ENCODE results near the gene SLC1A2. TPM values are rescaled to one million over a fixed set of nuclear protein-coding genes. Genes with fewer than 3 reads are reported as not detected.

SLC1A2 gene
- total and polyA plus RNA-seq, 4 donors = 0.35 to 17.0 (median 1.1) TPM

DNA sequence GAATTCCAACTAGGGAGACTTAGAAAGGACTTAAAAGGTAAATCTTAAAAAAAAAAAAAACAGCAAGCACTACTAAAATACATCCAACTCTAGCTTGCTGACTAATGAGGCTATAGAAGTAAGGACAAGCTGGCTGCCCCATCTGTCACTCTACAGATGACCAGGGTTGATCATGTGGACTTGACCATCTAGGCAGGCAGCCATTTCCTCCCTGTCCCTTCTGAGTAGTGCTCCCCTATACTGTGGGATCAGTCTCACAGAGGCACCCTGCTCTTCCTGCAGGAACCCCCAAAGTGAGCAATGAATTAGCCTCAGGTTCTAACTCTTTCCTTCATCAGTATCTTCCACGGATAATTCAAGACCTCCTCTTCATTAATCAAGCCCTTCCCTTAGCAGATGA, 12.3 kb downstream of the SLC1A2 start:
- peaks cover 0 to 4% (median 0%) of the 10 kb centered on the region in 3 donors for H3K27me3 ChIP-seq (ENCODE audit: control insufficient read depth in 3 of 3, insufficient read depth in 3 of 3, low read length in 2 of 3)
- no peaks in the 10 kb centered on the region for H3K9me3 ChIP-seq (ENCODE audit: control insufficient read depth in 4 of 4, insufficient read depth in 3 of 4, low read length in 3 of 4)
- no peak overlapping the region for H3K27ac ChIP-seq (ENCODE audit: low read depth in 1 of 2, low read length in 1 of 2)
- 82 to 96% methylated on average over 1 of the region's 1 CpG for WGBS, 2 donors
- no peaks in the 10 kb centered on the region for H3K36me3 ChIP-seq (ENCODE audit: control insufficient read depth in 4 of 4, insufficient read depth in 4 of 4, low read length in 4 of 4)
- no peak for TF ChIP-seq CTCF (IDR thresholded peaks at IDR 0.05; ENCODE audit: control extremely low read depth, extremely low read depth)
- H3K4me3 ChIP-seq = no peak overlapping the region
- H3K9ac ChIP-seq (ENCODE audit: insufficient read depth in 1 of 2, low read length in 2 of 2) = no peak overlapping the region
- DNase-seq (no peak), ATAC-seq (ENCODE audit: insufficient read depth, low FRiP score) (no peak)
- peaks cover 0 to 4% (median 0%) of the 10 kb centered on the region in 5 donors for H3K4me1 ChIP-seq (ENCODE audit: control insufficient read depth in 5 of 5, insufficient read depth in 5 of 5, low read length in 5 of 5)

DNA sequence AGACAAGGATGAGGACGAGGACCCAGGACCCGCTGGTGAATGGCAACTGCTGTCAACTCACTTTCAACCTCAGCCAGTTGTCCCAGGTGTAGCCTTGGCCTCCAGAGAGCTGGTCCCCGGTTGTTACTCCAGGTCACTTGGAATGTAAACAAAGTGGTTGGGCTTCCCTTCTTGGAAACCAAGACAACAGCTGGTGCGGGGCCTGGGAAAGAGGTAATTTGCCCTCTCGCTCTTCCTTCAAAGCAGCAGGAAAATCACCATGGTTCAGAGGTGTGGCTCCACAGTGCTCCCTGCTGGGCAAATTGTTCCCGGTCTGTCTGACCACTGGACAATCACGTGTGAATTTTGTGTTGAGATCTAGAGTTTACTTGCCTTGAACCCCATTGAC, 15.0 kb downstream of the SLC1A2 start:
- no peak overlapping the region for H3K9ac ChIP-seq (ENCODE audit: insufficient read depth in 1 of 2, low read length in 2 of 2)
- no peak overlapping the region for H3K27ac ChIP-seq (ENCODE audit: low read depth in 1 of 2, low read length in 1 of 2)
- H3K4me1 ChIP-seq (ENCODE audit: control insufficient read depth in 5 of 5, insufficient read depth in 5 of 5, low read length in 5 of 5) = peaks cover 0 to 4% (median 2%) of the 10 kb centered on the region in 5 donors
- WGBS, 2 donors = 37 to 51% methylated on average over 7 of the region's 7 CpGs
- H3K27me3 ChIP-seq (ENCODE audit: control insufficient read depth in 3 of 3, insufficient read depth in 3 of 3, low read length in 2 of 3) = peaks cover 0 to 4% (median 0%) of the 10 kb centered on the region in 3 donors
- no peak overlapping the region for H3K4me3 ChIP-seq
- no peaks in the 10 kb centered on the region for H3K9me3 ChIP-seq (ENCODE audit: control insufficient read depth in 4 of 4, insufficient read depth in 3 of 4, low read length in 3 of 4)
- TF ChIP-seq CTCF (IDR thresholded peaks at IDR 0.05; ENCODE audit: control extremely low read depth, extremely low read depth) = peak; percentile 12
- peak; percentile 84 for ATAC-seq (ENCODE audit: insufficient read depth, low FRiP score)
- DNase-seq = peak; percentile 37 to 49 (median 38)
- no peaks in the 10 kb centered on the region for H3K36me3 ChIP-seq (ENCODE audit: control insufficient read depth in 4 of 4, insufficient read depth in 4 of 4, low read length in 4 of 4)

GRCh38 chr11:35403765-35404387, 15.5 kb downstream of the SLC1A2 start:
- Histone ChIP-seq H3K27me3 (ENCODE audit: control insufficient read depth in 3 of 3, insufficient read depth in 3 of 3, low read length in 2 of 3) (peaks cover 0 to 4% (median 0%) of the 10 kb centered on the region in 3 donors), H3K36me3 (ENCODE audit: control insufficient read depth in 4 of 4, insufficient read depth in 4 of 4, low read length in 4 of 4) (no peaks in the 10 kb centered on the region), H3K4me3 (no peak overlapping the region), H3K9me3 (ENCODE audit: control insufficient read depth in 4 of 4, insufficient read depth in 3 of 4, low read length in 3 of 4) (no peaks in the 10 kb centered on the region), H3K9ac (ENCODE audit: insufficient read depth in 1 of 2, low read length in 2 of 2) (no peak overlapping the region), H3K27ac (ENCODE audit: low read depth in 1 of 2, low read length in 1 of 2) (no peak overlapping the region), H3K4me1 (ENCODE audit: control insufficient read depth in 5 of 5, insufficient read depth in 5 of 5, low read length in 5 of 5) (peaks cover 0 to 4% (median 2%) of the 10 kb centered on the region in 5 donors)
- no peak for TF ChIP-seq CTCF (IDR thresholded peaks at IDR 0.05; ENCODE audit: control extremely low read depth, extremely low read depth)
- WGBS, 2 donors = 69 to 84% methylated on average over 7 of the region's 7 CpGs
- DNase-seq = peak in 2 of 3 donors; percentile 39 to 64
- ATAC-seq (ENCODE audit: insufficient read depth, low FRiP score) = peak; percentile 44

Measured in lung (tissue), 12 donors.